ENCODE measurements around the gene SLC22A5. TPM values are rescaled to one million over a fixed set of nuclear protein-coding genes. Genes with fewer than 3 reads are reported as not detected.

The SLC22A5 gene
- total and polyA plus RNA-seq, 9 of the 15 experiments (the other 6 are each of a cell fraction or from before 2014, with no cell fraction given): 3.0 to 16.6 (median 8.3) TPM

GRCh38 chr5:132422720-132423437 lies 53.4 kb downstream of the SLC22A5 start (continued):
- TF ChIP-seq, protein P1, sequence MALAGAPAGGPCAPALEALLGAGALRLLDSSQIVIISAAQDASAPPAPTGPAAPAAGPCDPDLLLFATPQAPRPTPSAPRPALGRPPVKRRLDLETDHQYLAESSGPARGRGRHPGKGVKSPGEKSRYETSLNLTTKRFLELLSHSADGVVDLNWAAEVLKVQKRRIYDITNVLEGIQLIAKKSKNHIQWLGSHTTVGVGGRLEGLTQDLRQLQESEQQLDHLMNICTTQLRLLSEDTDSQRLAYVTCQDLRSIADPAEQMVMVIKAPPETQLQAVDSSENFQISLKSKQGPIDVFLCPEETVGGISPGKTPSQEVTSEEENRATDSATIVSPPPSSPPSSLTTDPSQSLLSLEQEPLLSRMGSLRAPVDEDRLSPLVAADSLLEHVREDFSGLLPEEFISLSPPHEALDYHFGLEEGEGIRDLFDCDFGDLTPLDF (CRISPR knock-in tag; IDR thresholded peaks at IDR 0.05): no peak
- TF ChIP-seq, protein P2, sequence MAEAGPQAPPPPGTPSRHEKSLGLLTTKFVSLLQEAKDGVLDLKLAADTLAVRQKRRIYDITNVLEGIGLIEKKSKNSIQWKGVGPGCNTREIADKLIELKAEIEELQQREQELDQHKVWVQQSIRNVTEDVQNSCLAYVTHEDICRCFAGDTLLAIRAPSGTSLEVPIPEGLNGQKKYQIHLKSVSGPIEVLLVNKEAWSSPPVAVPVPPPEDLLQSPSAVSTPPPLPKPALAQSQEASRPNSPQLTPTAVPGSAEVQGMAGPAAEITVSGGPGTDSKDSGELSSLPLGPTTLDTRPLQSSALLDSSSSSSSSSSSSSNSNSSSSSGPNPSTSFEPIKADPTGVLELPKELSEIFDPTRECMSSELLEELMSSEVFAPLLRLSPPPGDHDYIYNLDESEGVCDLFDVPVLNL (CRISPR knock-in tag; IDR thresholded peaks at IDR 0.05; ENCODE audit: low read depth): no peak
- TF ChIP-seq ZNF174 (CRISPR knock-in tag; IDR thresholded peaks at IDR 0.05): no peak

GRCh38 chr5:132423438-132423898 lies 54.0 kb downstream of the SLC22A5 start:
- Histone ChIP-seq H3K9me3 (replicated peaks; ENCODE audit: control insufficient read depth, insufficient read depth, low read depth, low read length) (no peaks in the 10 kb centered on the region), H3K4me2 (ENCODE audit: insufficient read depth, low read length) (peak overlapping the region; percentile 57)
- TF ChIP-seq, protein P3, sequence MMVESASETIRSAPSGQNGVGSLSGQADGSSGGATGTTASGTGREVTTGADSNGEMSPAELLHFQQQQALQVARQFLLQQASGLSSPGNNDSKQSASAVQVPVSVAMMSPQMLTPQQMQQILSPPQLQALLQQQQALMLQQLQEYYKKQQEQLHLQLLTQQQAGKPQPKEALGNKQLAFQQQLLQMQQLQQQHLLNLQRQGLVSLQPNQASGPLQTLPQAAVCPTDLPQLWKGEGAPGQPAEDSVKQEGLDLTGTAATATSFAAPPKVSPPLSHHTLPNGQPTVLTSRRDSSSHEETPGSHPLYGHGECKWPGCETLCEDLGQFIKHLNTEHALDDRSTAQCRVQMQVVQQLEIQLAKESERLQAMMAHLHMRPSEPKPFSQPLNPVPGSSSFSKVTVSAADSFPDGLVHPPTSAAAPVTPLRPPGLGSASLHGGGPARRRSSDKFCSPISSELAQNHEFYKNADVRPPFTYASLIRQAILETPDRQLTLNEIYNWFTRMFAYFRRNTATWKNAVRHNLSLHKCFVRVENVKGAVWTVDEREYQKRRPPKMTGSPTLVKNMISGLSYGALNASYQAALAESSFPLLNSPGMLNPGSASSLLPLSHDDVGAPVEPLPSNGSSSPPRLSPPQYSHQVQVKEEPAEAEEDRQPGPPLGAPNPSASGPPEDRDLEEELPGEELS (CRISPR knock-in tag; IDR thresholded peaks at IDR 0.05; ENCODE audit: borderline replicate concordance): no peak
- TF ChIP-seq POLR2H (tag; IDR thresholded peaks at IDR 0.05; ENCODE audit: low read depth) (no peak), MAZ (CRISPR knock-in tag; conservative IDR thresholded peaks at IDR 0.05 in 1 of 2, IDR thresholded peaks at IDR 0.05 in 1 of 2) (no peak), MIER1 (IDR thresholded peaks at IDR 0.05; ENCODE audit: low read depth) (no peak), PYGO2 (tag; IDR thresholded peaks at IDR 0.05) (no peak), KAT2B (IDR thresholded peaks at IDR 0.05; ENCODE audit: low read depth, low read length) (no peak), KDM2B (CRISPR knock-in tag; IDR thresholded peaks at IDR 0.05) (no peak)
- TF ChIP-seq, protein P4, sequence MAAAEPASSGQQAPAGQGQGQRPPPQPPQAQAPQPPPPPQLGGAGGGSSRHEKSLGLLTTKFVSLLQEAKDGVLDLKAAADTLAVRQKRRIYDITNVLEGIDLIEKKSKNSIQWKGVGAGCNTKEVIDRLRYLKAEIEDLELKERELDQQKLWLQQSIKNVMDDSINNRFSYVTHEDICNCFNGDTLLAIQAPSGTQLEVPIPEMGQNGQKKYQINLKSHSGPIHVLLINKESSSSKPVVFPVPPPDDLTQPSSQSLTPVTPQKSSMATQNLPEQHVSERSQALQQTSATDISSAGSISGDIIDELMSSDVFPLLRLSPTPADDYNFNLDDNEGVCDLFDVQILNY (CRISPR knock-in tag; IDR thresholded peaks at IDR 0.05): no peak

More at GRCh38 chr5:132423438-132423898, 54.0 kb downstream of the SLC22A5 start:
- no peak overlapping the region for H2AFZ ChIP-seq (ENCODE audit: low read depth, low read length)
- DNase-seq (ENCODE audit: extremely low read depth in 1 of 4, low spot score in 3 of 4) (no peak), ATAC-seq (no peak), FAIRE-seq (no peak)
- WGBS (ENCODE audit: insufficient coverage, low coverage, missing lambda C conversion rate): 84% methylated on average over 3 of the region's 3 CpGs
- peaks cover 7% of the 10 kb centered on the region for H3K9me1 ChIP-seq (ENCODE audit: control insufficient read depth, insufficient read depth, low read length)
- intact Hi-C loops (cut with micrococcal nuclease) (no loop called here), in situ Hi-C loops (cut with MboI) (loop anchor here (5.0 kb wide), 1 partner anchor 34 kb away; no protein-coding TSS in a partner anchor)
- ChIA-PET CTCF (ENCODE audit: low intra/inter-chr PET ratio) (interaction anchor here (0.6 kb wide), 1 partner anchor 35 kb away, joined by 3 read pairs; no protein-coding TSS in a partner anchor), POLR2A (interaction anchor here (0.8 to 5.8 kb wide), 12 partner anchors 8 to 103 kb away, joined by 3 to 64 read pairs (median 6); partner anchors contain the start of gene IRF1)
- peak overlapping the region; percentile 71; the same call in 2 of the 3 replicates for H3K27ac ChIP-seq (ENCODE audit: extremely low read depth, low read depth, low read length)
- peaks cover 52 to 82% of the 10 kb centered on the region in 2 experiments for H3K4me1 ChIP-seq (replicated peaks in 1 of 2; ENCODE audit: control insufficient read depth in 2 of 2, insufficient read depth in 2 of 2, low read length in 2 of 2)
- H3K9ac ChIP-seq (ENCODE audit: insufficient read depth in 1 of 2, low read depth in 2 of 2, low read length in 2 of 2): peak overlapping the region; percentile 38 to 59; a peak in 2 of 4 replicates
- H3K4me3 ChIP-seq: no peak overlapping the region
- H3K27me3 ChIP-seq (ENCODE audit: control insufficient read depth in 2 of 2, insufficient read depth in 2 of 2, low read length in 2 of 2): no peaks in the 10 kb centered on the region
- H3K36me3 ChIP-seq (ENCODE audit: control insufficient read depth, insufficient read depth, low read length): no peaks in the 10 kb centered on the region
- no TSS peak for BruUV-seq (replicated peaks)
- H4K20me1 ChIP-seq (replicated peaks; ENCODE audit: control insufficient read depth, insufficient read depth, low read length): no peaks in the 10 kb centered on the region
- no peaks in the 10 kb centered on the region for H3K79me2 ChIP-seq (ENCODE audit: control insufficient read depth, insufficient read depth, low read length)
